ENCODE measurements around the gene HHIP. TPM values are rescaled to one million over a fixed set of nuclear protein-coding genes. Genes with fewer than 3 reads are reported as not detected.

HHIP gene
- total and polyA plus RNA-seq, 9 of the 15 experiments (the other 6 are each of a cell fraction or from before 2014, with no cell fraction given) = 0.09 TPM; not detected in 8

DNA sequence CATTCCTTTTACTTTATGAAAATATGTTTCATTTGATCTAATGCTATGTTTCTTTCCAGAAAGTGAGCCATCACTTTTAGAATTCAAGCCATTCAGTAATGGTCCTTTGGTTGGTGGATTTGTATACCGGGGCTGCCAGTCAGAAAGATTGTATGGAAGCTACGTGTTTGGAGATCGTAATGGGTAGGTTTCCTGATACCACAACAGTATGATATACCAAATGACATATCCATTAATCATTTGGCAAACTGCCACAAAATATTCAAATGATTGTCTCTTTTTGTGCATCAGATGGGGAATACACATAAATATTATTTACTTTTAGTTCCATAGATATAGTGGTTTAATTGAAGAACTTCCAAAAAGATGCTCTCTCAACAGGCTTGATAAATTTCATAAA lies 68.2 kb downstream of the HHIP start:
- ATAC-seq = no peak
- DNase-seq (ENCODE audit: extremely low read depth in 1 of 4, low spot score in 3 of 4) = no peak
- POLR2A ChIA-PET = no interaction called here
- in situ Hi-C loops (cut with MboI) (no loop called here), intact Hi-C loops (cut with micrococcal nuclease) (no loop called here)
- Histone ChIP-seq H3K9me3 (replicated peaks; ENCODE audit: control insufficient read depth, insufficient read depth, low read depth, low read length) (no peaks in the 10 kb centered on the region), H2AFZ (ENCODE audit: low read depth, low read length) (no peak overlapping the region), H3K27ac (ENCODE audit: extremely low read depth, low read depth, low read length) (no peak overlapping the region), H3K27me3 (ENCODE audit: control insufficient read depth in 2 of 2, insufficient read depth in 2 of 2, low read length in 2 of 2) (no peaks in the 10 kb centered on the region; a peak in 1 of 5 replicates), H3K4me3 (no peak overlapping the region), H3K4me2 (ENCODE audit: insufficient read depth, low read length) (no peak overlapping the region), H3K9ac (ENCODE audit: insufficient read depth in 1 of 2, low read depth in 2 of 2, low read length in 2 of 2) (no peak overlapping the region), H4K20me1 (replicated peaks; ENCODE audit: control insufficient read depth, insufficient read depth, low read length) (no peaks in the 10 kb centered on the region), H3K4me1 (replicated peaks in 1 of 2; ENCODE audit: control insufficient read depth in 2 of 2, insufficient read depth in 2 of 2, low read length in 2 of 2) (no peaks in the 10 kb centered on the region), H3K9me1 (ENCODE audit: control insufficient read depth, insufficient read depth, low read length) (no peaks in the 10 kb centered on the region), H3K36me3 (ENCODE audit: control insufficient read depth, insufficient read depth, low read length) (no peaks in the 10 kb centered on the region), H3K79me2 (ENCODE audit: control insufficient read depth, insufficient read depth, low read length) (no peaks in the 10 kb centered on the region)
- no TSS peak for BruUV-seq (replicated peaks)
- WGBS (ENCODE audit: insufficient coverage, low coverage, missing lambda C conversion rate) = 0% methylated on average over 3 of the region's 3 CpGs
- TF ChIP-seq PHB (CRISPR knock-in tag; IDR thresholded peaks at IDR 0.05) (no peak), ZBTB7A (IDR thresholded peaks at IDR 0.05; ENCODE audit: borderline replicate concordance, control insufficient read depth, low read depth, low read length) (no peak), E2F3 (CRISPR knock-in tag; IDR thresholded peaks at IDR 0.05) (no peak), BRCA1 (IDR thresholded peaks at IDR 0.05) (no peak), BRCA1 (CRISPR knock-in tag; IDR thresholded peaks at IDR 0.05) (no peak), MTF1 (CRISPR knock-in tag; IDR thresholded peaks at IDR 0.05; ENCODE audit: borderline replicate concordance) (no peak)
- no peak for FAIRE-seq
- CTCF ChIA-PET (ENCODE audit: low intra/inter-chr PET ratio) = no interaction called here

DNA sequence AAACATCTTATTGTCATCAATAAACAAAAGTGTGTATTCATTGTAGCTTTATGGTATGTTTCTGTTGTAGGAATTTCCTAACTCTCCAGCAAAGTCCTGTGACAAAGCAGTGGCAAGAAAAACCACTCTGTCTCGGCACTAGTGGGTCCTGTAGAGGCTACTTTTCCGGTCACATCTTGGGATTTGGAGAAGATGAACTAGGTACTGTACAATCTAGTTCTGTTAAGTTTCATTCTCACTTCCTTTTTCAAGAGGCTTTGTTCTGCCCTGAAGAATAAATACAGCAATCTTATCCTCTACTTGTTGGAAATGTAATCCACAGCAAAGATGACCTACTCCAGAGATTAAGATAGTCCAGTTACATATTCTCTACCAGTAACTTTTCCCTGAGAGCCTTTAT lies 69.3 kb downstream of the HHIP start:
- ATAC-seq (no peak), FAIRE-seq (no peak)
- TF ChIP-seq CHD1 (IDR thresholded peaks at IDR 0.05; ENCODE audit: low read length) (no peak), ZZZ3 (IDR thresholded peaks at IDR 0.05) (no peak), ZNF354B (CRISPR knock-in tag; IDR thresholded peaks at IDR 0.05) (no peak), TCF7 (IDR thresholded peaks at IDR 0.05; ENCODE audit: borderline replicate concordance) (no peak), CC2D1A (IDR thresholded peaks at IDR 0.05) (no peak), CCNT2 (IDR thresholded peaks at IDR 0.05; ENCODE audit: borderline replicate concordance, extremely low read depth, insufficient read length, low read depth, low read length) (no peak), NCOA4 (IDR thresholded peaks at IDR 0.05; ENCODE audit: partially characterized antibody) (no peak)
- TF ChIP-seq, protein P1, sequence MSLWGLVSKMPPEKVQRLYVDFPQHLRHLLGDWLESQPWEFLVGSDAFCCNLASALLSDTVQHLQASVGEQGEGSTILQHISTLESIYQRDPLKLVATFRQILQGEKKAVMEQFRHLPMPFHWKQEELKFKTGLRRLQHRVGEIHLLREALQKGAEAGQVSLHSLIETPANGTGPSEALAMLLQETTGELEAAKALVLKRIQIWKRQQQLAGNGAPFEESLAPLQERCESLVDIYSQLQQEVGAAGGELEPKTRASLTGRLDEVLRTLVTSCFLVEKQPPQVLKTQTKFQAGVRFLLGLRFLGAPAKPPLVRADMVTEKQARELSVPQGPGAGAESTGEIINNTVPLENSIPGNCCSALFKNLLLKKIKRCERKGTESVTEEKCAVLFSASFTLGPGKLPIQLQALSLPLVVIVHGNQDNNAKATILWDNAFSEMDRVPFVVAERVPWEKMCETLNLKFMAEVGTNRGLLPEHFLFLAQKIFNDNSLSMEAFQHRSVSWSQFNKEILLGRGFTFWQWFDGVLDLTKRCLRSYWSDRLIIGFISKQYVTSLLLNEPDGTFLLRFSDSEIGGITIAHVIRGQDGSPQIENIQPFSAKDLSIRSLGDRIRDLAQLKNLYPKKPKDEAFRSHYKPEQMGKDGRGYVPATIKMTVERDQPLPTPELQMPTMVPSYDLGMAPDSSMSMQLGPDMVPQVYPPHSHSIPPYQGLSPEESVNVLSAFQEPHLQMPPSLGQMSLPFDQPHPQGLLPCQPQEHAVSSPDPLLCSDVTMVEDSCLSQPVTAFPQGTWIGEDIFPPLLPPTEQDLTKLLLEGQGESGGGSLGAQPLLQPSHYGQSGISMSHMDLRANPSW (CRISPR knock-in tag; IDR thresholded peaks at IDR 0.05) = no peak
- TF ChIP-seq, protein P2, sequence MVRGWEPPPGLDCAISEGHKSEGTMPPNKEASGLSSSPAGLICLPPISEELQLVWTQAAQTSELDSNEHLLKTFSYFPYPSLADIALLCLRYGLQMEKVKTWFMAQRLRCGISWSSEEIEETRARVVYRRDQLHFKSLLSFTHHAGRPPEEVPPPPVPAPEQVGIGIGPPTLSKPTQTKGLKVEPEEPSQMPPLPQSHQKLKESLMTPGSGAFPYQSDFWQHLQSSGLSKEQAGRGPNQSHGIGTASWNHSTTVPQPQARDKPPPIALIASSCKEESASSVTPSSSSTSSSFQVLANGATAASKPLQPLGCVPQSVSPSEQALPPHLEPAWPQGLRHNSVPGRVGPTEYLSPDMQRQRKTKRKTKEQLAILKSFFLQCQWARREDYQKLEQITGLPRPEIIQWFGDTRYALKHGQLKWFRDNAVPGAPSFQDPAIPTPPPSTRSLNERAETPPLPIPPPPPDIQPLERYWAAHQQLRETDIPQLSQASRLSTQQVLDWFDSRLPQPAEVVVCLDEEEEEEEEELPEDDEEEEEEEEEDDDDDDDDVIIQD (CRISPR knock-in tag; IDR thresholded peaks at IDR 0.05) = no peak

More for the DNA sequence above, 69.3 kb downstream of the HHIP start:
- H3K79me2 ChIP-seq (ENCODE audit: control insufficient read depth, insufficient read depth, low read length) = no peaks in the 10 kb centered on the region
- H3K4me1 ChIP-seq (replicated peaks in 1 of 2; ENCODE audit: control insufficient read depth in 2 of 2, insufficient read depth in 2 of 2, low read length in 2 of 2) = no peaks in the 10 kb centered on the region
- no peak overlapping the region for H3K4me3 ChIP-seq
- no peaks in the 10 kb centered on the region for H4K20me1 ChIP-seq (replicated peaks; ENCODE audit: control insufficient read depth, insufficient read depth, low read length)
- no peaks in the 10 kb centered on the region for H3K9me1 ChIP-seq (ENCODE audit: control insufficient read depth, insufficient read depth, low read length)
- no peaks in the 10 kb centered on the region; a peak in 1 of 5 replicates for H3K27me3 ChIP-seq (ENCODE audit: control insufficient read depth in 2 of 2, insufficient read depth in 2 of 2, low read length in 2 of 2)
- H3K9ac ChIP-seq (ENCODE audit: insufficient read depth in 1 of 2, low read depth in 2 of 2, low read length in 2 of 2) = no peak overlapping the region
- in situ Hi-C loops (cut with MboI) = no loop called here
- no TSS peak for BruUV-seq (replicated peaks)
- H3K27ac ChIP-seq (ENCODE audit: extremely low read depth, low read depth, low read length) = no peak overlapping the region
- intact Hi-C loops (cut with micrococcal nuclease) = no loop called here
- CTCF ChIA-PET (ENCODE audit: low intra/inter-chr PET ratio) = interaction anchor here (0.7 kb wide), 1 partner anchor 1009 kb away, joined by 4 read pairs; no protein-coding TSS in a partner anchor
- no peaks in the 10 kb centered on the region for H3K36me3 ChIP-seq (ENCODE audit: control insufficient read depth, insufficient read depth, low read length)
- DNase-seq (ENCODE audit: extremely low read depth in 1 of 4, low spot score in 3 of 4) = no peak
- no peaks in the 10 kb centered on the region for H3K9me3 ChIP-seq (replicated peaks; ENCODE audit: control insufficient read depth, insufficient read depth, low read depth, low read length)
- H3K4me2 ChIP-seq (ENCODE audit: insufficient read depth, low read length) = no peak overlapping the region
- 0% methylated on average over 2 of the region's 2 CpGs for WGBS (ENCODE audit: insufficient coverage, low coverage, missing lambda C conversion rate)
- no peak overlapping the region for H2AFZ ChIP-seq (ENCODE audit: low read depth, low read length)
- POLR2A ChIA-PET = interaction anchor here (0.6 kb wide), 1 partner anchor 12 kb away, joined by 3 read pairs; no protein-coding TSS in a partner anchor
